BLaER1 treated with 17β-estradiol and CSF1 and Interleukin-3, amounts not matched to agents 10 nM and 100 nM (cell line): Measurements from ENCODE around the gene SLC22A4.

ENCODE experiments used
- H3K27ac ChIP-seq, 11 experiments: shearing (Covaris generic); formaldehyde crosslinking; 2 replicates each; pipeline ENCODE4 v1.8.1; 2022
- H3K27me3 ChIP-seq, 11 experiments: shearing (Covaris generic); formaldehyde crosslinking; 2 replicates each; pipeline ENCODE4 v1.8.1; 2022
- H3K36me3 ChIP-seq, 11 experiments: shearing (Covaris generic); formaldehyde crosslinking; 2 replicates each; pipeline ENCODE4 v1.8.1; 2022
- H3K4me1 ChIP-seq, 10 experiments: shearing (Covaris generic); formaldehyde crosslinking; 2 replicates each; pipeline ENCODE4 v1.8.1; 2022
- H3K4me2 ChIP-seq, 11 experiments: shearing (Covaris generic); formaldehyde crosslinking; 2 replicates each; pipeline ENCODE4 v1.8.1; 2022
- H3K4me3 ChIP-seq, 10 experiments: shearing (Covaris generic); formaldehyde crosslinking; 2 replicates each; pipeline ENCODE4 v1.8.1; 2022
- H3K9ac ChIP-seq, 11 experiments: shearing (Covaris generic); formaldehyde crosslinking; 2 replicates each; pipeline ENCODE4 v1.8.1; 2022
- H3K9me3 ChIP-seq, 11 experiments: shearing (Covaris generic); formaldehyde crosslinking; replicated peaks in 1 of 11; 2 replicates each; pipeline ENCODE4 v1.8.1; 2022
- H4K20me1 ChIP-seq, 11 experiments: shearing (Covaris generic); formaldehyde crosslinking; 2 replicates each; pipeline ENCODE4 v1.8.1; 2022
- Cebpa-rat ChIP-seq, 11 experiments: shearing (Covaris generic); IDR thresholded peaks; 2 replicates each; pipeline ENCODE4 v1.8.1; 2022

The SLC22A4 gene

DNA sequence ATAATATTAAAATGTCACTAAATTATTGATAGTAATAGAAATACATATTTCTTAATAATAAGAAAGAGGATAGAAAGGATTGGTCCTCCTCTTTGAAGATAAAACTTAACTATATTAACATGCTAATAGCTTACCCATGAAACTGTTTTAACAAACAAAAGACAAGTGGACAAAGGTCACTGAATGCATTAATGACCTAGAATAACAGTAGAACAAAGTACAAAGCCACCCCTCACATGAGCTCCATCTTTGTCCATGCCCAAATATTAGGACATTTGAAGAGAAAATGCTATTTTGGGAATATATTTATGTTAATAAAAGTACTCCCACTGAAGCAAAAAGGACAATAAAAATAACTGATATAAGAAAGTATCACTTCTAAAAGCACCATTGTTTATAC, 41.2 kb downstream of the SLC22A4 start:
- Histone ChIP-seq H4K20me1 (no peaks in the 10 kb centered on the region), H3K9me3 (0 out of 22 replicates have a peak, but pooled peaks cover 0 to 4% (median 0%) of the 10 kb centered on the region in 11 experiments), H3K4me2 (no peak overlapping the region), H3K27me3 (no peaks in the 10 kb centered on the region), H3K36me3 (peaks cover 0 to 87% (median 46%) of the 10 kb centered on the region in 11 experiments; a peak in 16 of 22 replicates), H3K9ac (no peak overlapping the region), H3K27ac (no peak overlapping the region), H3K4me3 (no peak overlapping the region), H3K4me1 (peaks cover 0 to 10% (median 3%) of the 10 kb centered on the region in 10 experiments; a peak in 11 of 20 replicates)
- no peak for TF ChIP-seq Cebpa-rat (IDR thresholded peaks at IDR 0.05)

- Histone ChIP-seq H3K4me2 (peak overlapping the region in 1 of 11 experiments; percentile 51; a peak in 2 of 22 replicates), H3K9me3 (0 out of 22 replicates have a peak, but pooled peaks cover 0 to 4% (median 0%) of the 10 kb centered on the region in 11 experiments)
Measured at GRCh38 chr5:132339502-132339901, 45.3 kb downstream of the SLC22A4 start.

GRCh38 chr5:132342291-132343180, 48.3 kb downstream of the SLC22A4 start:
- peak in 5 of 11 experiments; percentile 26 to 77 (median 53); a peak in 7 of 22 replicates for TF ChIP-seq Cebpa-rat (IDR thresholded peaks at IDR 0.05)
- Histone ChIP-seq H3K4me1 (peaks cover 0 to 12% (median 4%) of the 10 kb centered on the region in 10 experiments; a peak in 11 of 20 replicates), H3K4me2 (no peak overlapping the region), H3K36me3 (peaks cover 0 to 74% (median 57%) of the 10 kb centered on the region in 11 experiments; a peak in 16 of 22 replicates), H3K9me3 (peaks cover 0 to 13% (median 7%) of the 10 kb centered on the region in 11 experiments; a peak in 8 of 22 replicates), H3K9ac (no peak overlapping the region), H3K27ac (no peak overlapping the region), H4K20me1 (no peaks in the 10 kb centered on the region), H3K27me3 (no peaks in the 10 kb centered on the region), H3K4me3 (no peak overlapping the region)

More at GRCh38 chr5:132339502-132339901, 45.3 kb downstream of the SLC22A4 start:
- Histone ChIP-seq H3K27ac (no peak overlapping the region), H3K9ac (no peak overlapping the region), H3K4me1 (peaks cover 0 to 12% (median 4%) of the 10 kb centered on the region in 10 experiments; a peak in 11 of 20 replicates), H3K36me3 (peaks cover 0 to 93% (median 73%) of the 10 kb centered on the region in 11 experiments; a peak in 17 of 22 replicates), H3K27me3 (no peaks in the 10 kb centered on the region), H3K4me3 (no peak overlapping the region), H4K20me1 (no peaks in the 10 kb centered on the region)
- no peak for TF ChIP-seq Cebpa-rat (IDR thresholded peaks at IDR 0.05)

DNA sequence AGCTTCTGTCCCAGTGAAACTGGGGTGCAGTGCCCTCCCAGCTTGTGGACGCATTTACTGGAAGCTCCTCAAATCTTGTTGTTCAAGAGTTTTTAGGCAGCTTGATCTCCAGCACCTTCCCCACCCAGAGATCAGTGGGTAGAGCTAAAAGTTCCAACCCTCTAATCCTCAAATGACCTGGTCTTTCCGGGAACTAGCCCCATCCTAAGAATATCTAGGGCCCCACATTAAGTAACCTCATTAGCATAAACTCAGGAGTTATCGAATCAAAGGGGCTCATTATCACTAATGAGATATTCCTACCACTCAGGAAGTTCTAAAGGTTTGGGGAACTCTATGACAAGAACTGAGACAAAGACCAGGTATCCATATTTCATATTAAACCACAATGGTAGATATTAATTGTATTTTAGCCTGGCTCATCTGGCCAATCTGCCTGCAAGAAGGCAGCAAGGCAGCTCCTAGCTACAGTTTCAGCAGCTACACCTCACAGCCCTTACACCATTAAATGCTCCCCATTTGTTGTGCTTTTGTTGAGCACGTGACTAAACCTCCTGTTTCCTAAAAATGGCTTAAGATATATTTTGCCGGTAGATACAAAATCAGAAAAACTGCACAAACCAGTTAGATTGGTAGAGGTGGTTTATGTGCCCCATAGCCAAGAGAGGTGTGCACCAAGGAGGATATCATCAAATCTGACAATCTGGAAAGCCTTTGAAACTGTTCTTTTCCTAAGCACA, 50.8 kb downstream of the SLC22A4 start:
- H3K9ac ChIP-seq: no peak overlapping the region
- H3K4me3 ChIP-seq: no peak overlapping the region
- no peak overlapping the region for H3K4me2 ChIP-seq
- H4K20me1 ChIP-seq: no peaks in the 10 kb centered on the region
- peaks cover 6 to 22% (median 15%) of the 10 kb centered on the region in 11 experiments; a peak in 16 of 22 replicates for H3K9me3 ChIP-seq
- no peaks in the 10 kb centered on the region for H3K27me3 ChIP-seq
- peaks cover 4 to 62% (median 47%) of the 10 kb centered on the region in 11 experiments; a peak in 17 of 22 replicates for H3K36me3 ChIP-seq
- peaks cover 0 to 8% (median 3%) of the 10 kb centered on the region in 10 experiments; a peak in 11 of 20 replicates for H3K4me1 ChIP-seq
- no peak for TF ChIP-seq Cebpa-rat (IDR thresholded peaks at IDR 0.05)
- no peak overlapping the region for H3K27ac ChIP-seq

DNA sequence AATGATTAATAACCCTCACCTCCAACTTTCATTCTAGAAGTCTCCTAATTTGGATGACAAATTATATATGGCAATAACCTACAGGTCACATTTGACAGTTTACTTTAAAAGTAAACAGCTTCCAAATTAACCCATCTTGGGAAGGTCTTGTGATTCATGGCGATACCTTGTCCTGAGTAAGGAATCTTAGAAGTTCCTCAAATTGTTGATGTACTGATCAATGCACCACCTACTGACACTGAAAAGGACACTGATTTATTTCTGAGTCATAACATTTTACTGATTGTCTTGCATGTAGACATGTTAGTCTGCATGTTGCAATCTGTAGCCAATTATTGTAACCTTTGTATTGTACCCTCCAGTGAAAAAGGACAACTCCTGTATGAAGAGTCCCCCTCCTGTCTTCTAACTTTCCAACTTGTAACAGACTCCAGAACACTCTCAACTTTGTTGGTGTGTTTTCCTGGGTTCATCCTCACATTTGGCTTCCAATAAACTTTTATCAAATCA, 59.3 kb downstream of the SLC22A4 start:
- H3K36me3 ChIP-seq: peaks cover 0 to 9% (median 4%) of the 10 kb centered on the region in 11 experiments; a peak in 5 of 22 replicates
- no peak overlapping the region for H3K27ac ChIP-seq
- no peak overlapping the region for H3K9ac ChIP-seq
- H3K4me1 ChIP-seq: peaks cover 14 to 32% (median 15%) of the 10 kb centered on the region in 10 experiments
- H4K20me1 ChIP-seq: no peaks in the 10 kb centered on the region
- H3K9me3 ChIP-seq: peaks cover 0 to 10% (median 8%) of the 10 kb centered on the region in 11 experiments; a peak in 14 of 22 replicates
- no peak overlapping the region for H3K4me3 ChIP-seq
- H3K27me3 ChIP-seq: no peaks in the 10 kb centered on the region
- H3K4me2 ChIP-seq: peak overlapping the region in 3 of 11 experiments; percentile 0 to 67 (median 47); a peak in 5 of 22 replicates
- no peak for TF ChIP-seq Cebpa-rat (IDR thresholded peaks at IDR 0.05)

- TF ChIP-seq Cebpa-rat (IDR thresholded peaks at IDR 0.05): no peak
- Histone ChIP-seq H3K36me3 (peaks cover 0 to 3% (median 0%) of the 10 kb centered on the region in 11 experiments; a peak in 2 of 22 replicates), H3K9ac (peak overlapping the region in 2 of 11 experiments; percentile 1 to 3; a peak in 1 of 22 replicates), H3K4me3 (no peak overlapping the region), H3K9me3 (peaks cover 0 to 3% (median 1%) of the 10 kb centered on the region in 11 experiments; a peak in 12 of 22 replicates), H3K27ac (peak overlapping the region in 5 of 11 experiments; percentile 12 to 58 (median 32); a peak in 6 of 22 replicates), H3K4me2 (peak overlapping the region in 4 of 11 experiments; percentile 19 to 73 (median 70); a peak in 6 of 22 replicates), H4K20me1 (no peaks in the 10 kb centered on the region), H3K27me3 (no peaks in the 10 kb centered on the region), H3K4me1 (peaks cover 14 to 32% (median 18%) of the 10 kb centered on the region in 10 experiments)
Measured at GRCh38 chr5:132354381-132355139, 60.4 kb downstream of the SLC22A4 start.

GRCh38 chr5:132355140-132355765, 61.1 kb downstream of the SLC22A4 start:
- no peaks in the 10 kb centered on the region for H3K9me3 ChIP-seq
- H3K4me2 ChIP-seq: peak overlapping the region in 4 of 11 experiments; percentile 19 to 73 (median 70); a peak in 6 of 22 replicates
- peaks cover 14 to 32% (median 18%) of the 10 kb centered on the region in 10 experiments for H3K4me1 ChIP-seq
- no peaks in the 10 kb centered on the region for H3K27me3 ChIP-seq
- peak overlapping the region in 5 of 11 experiments; percentile 12 to 58 (median 32); a peak in 5 of 22 replicates for H3K27ac ChIP-seq
- no peak overlapping the region for H3K4me3 ChIP-seq
- no peaks in the 10 kb centered on the region for H4K20me1 ChIP-seq
- no peaks in the 10 kb centered on the region for H3K36me3 ChIP-seq
- H3K9ac ChIP-seq: 0 out of 22 replicates have a peak overlapping the region, but pooled peaks of 1 of the 11 experiments have one; percentile 1
- no peak for TF ChIP-seq Cebpa-rat (IDR thresholded peaks at IDR 0.05)
